OCI-LY7 (cell line): ENCODE data around the gene CIDEB. TPM values are rescaled to one million over a fixed set of nuclear protein-coding genes. Genes with fewer than 3 reads are reported as not detected.

Experiments used
- BruUV-seq: library from RNA; stranded (reverse); fragments of 400-500 nt; replicated peaks from 2 replicates; lab custom pipeline; 2021; lab: Mats Ljungman, UMichigan
- CTCF ChIA-PET: fragments of 300-600 bp; sonication (Branson Sonifier 250); formaldehyde crosslinking; loops from one replicate; lab custom pipeline; 2022; ENCODE audit warnings: antibody characterized with exemption; ENCODE audit not compliant: unreplicated experiment; lab: Charles Lee
- POLR2A ChIA-PET: fragments of 300-600 bp; sonication (Branson Sonifier 250); formaldehyde crosslinking; loops from one replicate; lab custom pipeline; 2022; ENCODE audit warnings: antibody characterized with exemption; lab: Charles Lee
- DNase-seq: peaks from one replicate; pipeline ENCODE4 v3.0.0-alpha.2; 2015; ENCODE audit warnings: low spot score
- H2AFZ ChIP-seq: fragments of 200-600 bp; sonication (generic), shearing (Covaris generic); 2 replicates; pipeline ENCODE4 v1.6.1; 2014; ENCODE audit warnings: mild to moderate bottlenecking, antibody characterized with exemption, low read length, moderate library complexity
- H3K27ac ChIP-seq: fragments of 200-600 bp; sonication (generic); 2 replicates; pipeline ENCODE4 v1.5.1; 2014; ENCODE audit warnings: mixed run types, low read depth, mild to moderate bottlenecking, moderate library complexity, low read length, inconsistent platforms; ENCODE audit not compliant: poor library complexity, severe bottlenecking
- H3K36me3 ChIP-seq: fragments of 200-600 bp; sonication (generic); 2 replicates; pipeline ENCODE4 v1.6.1; 2014; ENCODE audit warnings: mild to moderate bottlenecking, antibody characterized with exemption, low read length, moderate library complexity, mixed read lengths; ENCODE audit not compliant: insufficient read depth
- H3K4me1 ChIP-seq: fragments of 200-600 bp; sonication (generic); 2 replicates; pipeline ENCODE4 v1.5.1; 2014; ENCODE audit warnings: mild to moderate bottlenecking, low read length; ENCODE audit not compliant: insufficient read depth, poor library complexity, severe bottlenecking
- H3K4me2 ChIP-seq: fragments of 200-600 bp; sonication (generic); 2 replicates; pipeline ENCODE4 v1.6.1; 2014; ENCODE audit warnings: mild to moderate bottlenecking, low read length
- H3K4me3 ChIP-seq: fragments of 200-600 bp; sonication (generic); 2 replicates; pipeline ENCODE4 v1.5.1; 2014; ENCODE audit warnings: mild to moderate bottlenecking, low read depth, low read length; ENCODE audit not compliant: poor library complexity, severe bottlenecking
- H3K79me2 ChIP-seq: fragments of 200-600 bp; sonication (generic); 2 replicates; pipeline ENCODE4 v1.6.1; 2016; ENCODE audit warnings: low read depth, mild to moderate bottlenecking, low read length, moderate library complexity, mixed read lengths; ENCODE audit not compliant: insufficient read depth
- H3K9me2 ChIP-seq: fragments of 200-600 bp; sonication (generic); 2 replicates; pipeline ENCODE4 v1.6.1; 2016; ENCODE audit warnings: mild to moderate bottlenecking, low read length, mixed read lengths; ENCODE audit not compliant: insufficient read depth
- H3K9me3 ChIP-seq: fragments of 200-600 bp; sonication (generic); 2 replicates; pipeline ENCODE4 v1.6.1; 2014; ENCODE audit warnings: mild to moderate bottlenecking, mixed run types, low read length, mixed read lengths
- H4K20me1 ChIP-seq: fragments of 200-600 bp; sonication (generic); 2 replicates; pipeline ENCODE4 v1.6.1; 2014; ENCODE audit warnings: mild to moderate bottlenecking, antibody characterized with exemption, low read length, moderate library complexity, mixed read lengths; ENCODE audit not compliant: insufficient read depth
- CTCF ChIP-seq: fragments of 200-600 bp; sonication (generic); conservative IDR thresholded peaks from 2 replicates; pipeline ENCODE4 v1.5.1; 2014; ENCODE audit warnings: mild to moderate bottlenecking, antibody characterized with exemption, low read length, moderate library complexity, mixed read lengths
- EZH2phosphoT487 ChIP-seq: fragments of 200-600 bp; sonication (generic); IDR thresholded peaks from 2 replicates; pipeline ENCODE4 v1.6.1; 2018; ENCODE audit warnings: low read depth, borderline replicate concordance, mild to moderate bottlenecking, mixed run types, antibody characterized with exemption, low read length, moderate library complexity, mixed read lengths
- intact Hi-C: fragments of 100-400 bp; cut with micrococcal nuclease; formaldehyde crosslinking; loops from one replicate; pipeline ENCODE4 v1.10.0; 2022; ENCODE audit not compliant: unreplicated experiment
- total RNA-seq, 2 experiments: library from RNA; depleted of rRNA in 1 of 2; stranded (reverse); fragments of >200 nt in 1 of 2; shearing (Covaris generic) in 1 of 2; gene quantifications; 2 replicates each; pipeline ENCODE4 v1.2.3, GENCODE V29; 2014 to 2022

The CIDEB gene
- total RNA-seq, 2 experiments from 2014 or later = 1.6 TPM; not detected in 1

- Histone ChIP-seq H3K4me2 (no peak overlapping the region), H3K9me2 (no peaks in the 10 kb centered on the region), H3K27ac (no peak overlapping the region), H3K9me3 (no peaks in the 10 kb centered on the region), H2AFZ (no peak overlapping the region), H3K36me3 (no peaks in the 10 kb centered on the region), H3K79me2 (no peaks in the 10 kb centered on the region), H3K4me3 (no peak overlapping the region), H4K20me1 (no peaks in the 10 kb centered on the region), H3K4me1 (peaks cover 38% of the 10 kb centered on the region)
- no peak for DNase-seq
- intact Hi-C loops = no loop called here
- POLR2A ChIA-PET = interaction anchor here (0.6 to 3.2 kb wide), 3 partner anchors 23 to 134 kb away, joined by 3 to 21 read pairs (median 4); no protein-coding TSS in a partner anchor
- TF ChIP-seq CTCF (no peak), EZH2phosphoT487 (no peak)
- no TSS peak for BruUV-seq
- CTCF ChIA-PET = no interaction called here
These were observed 38.4 kb downstream of the CIDEB start for GRCh38 chr14:24269368-24269767.

- no TSS peak for BruUV-seq
- Histone ChIP-seq H3K4me3 (no peak overlapping the region), H3K4me2 (no peak overlapping the region), H3K9me2 (no peaks in the 10 kb centered on the region), H3K9me3 (no peaks in the 10 kb centered on the region), H2AFZ (no peak overlapping the region), H3K79me2 (no peaks in the 10 kb centered on the region), H3K36me3 (no peaks in the 10 kb centered on the region), H3K4me1 (peaks cover 34% of the 10 kb centered on the region), H4K20me1 (no peaks in the 10 kb centered on the region), H3K27ac (no peak overlapping the region)
- DNase-seq = no peak
- CTCF ChIA-PET = no interaction called here
- intact Hi-C loops = no loop called here
- TF ChIP-seq EZH2phosphoT487 (no peak), CTCF (no peak)
- POLR2A ChIA-PET = no interaction called here
These were observed 39.6 kb downstream of the CIDEB start for GRCh38 chr14:24268225-24268624.

- Histone ChIP-seq H3K36me3 (no peaks in the 10 kb centered on the region), H3K4me2 (no peak overlapping the region), H3K4me3 (no peak overlapping the region), H2AFZ (no peak overlapping the region), H3K4me1 (peaks cover 28% of the 10 kb centered on the region), H3K9me2 (no peaks in the 10 kb centered on the region), H3K9me3 (no peaks in the 10 kb centered on the region), H4K20me1 (no peaks in the 10 kb centered on the region), H3K79me2 (no peaks in the 10 kb centered on the region), H3K27ac (no peak overlapping the region)
- POLR2A ChIA-PET = no interaction called here
- CTCF ChIA-PET = no interaction called here
- intact Hi-C loops = no loop called here
- no peak for DNase-seq
- TF ChIP-seq CTCF (no peak), EZH2phosphoT487 (no peak)
- BruUV-seq = no TSS peak
These were observed 40.3 kb downstream of the CIDEB start for GRCh38 chr14:24267516-24267915.
